ENCODE results near the gene HBS1L. TPM values are rescaled to one million over a fixed set of nuclear protein-coding genes. Genes with fewer than 3 reads are reported as not detected.

HBS1L gene
- total and polyA plus RNA-seq, 2 of the 4 experiments (the other 2 are of a cell fraction): 45.1 to 120 TPM

DNA sequence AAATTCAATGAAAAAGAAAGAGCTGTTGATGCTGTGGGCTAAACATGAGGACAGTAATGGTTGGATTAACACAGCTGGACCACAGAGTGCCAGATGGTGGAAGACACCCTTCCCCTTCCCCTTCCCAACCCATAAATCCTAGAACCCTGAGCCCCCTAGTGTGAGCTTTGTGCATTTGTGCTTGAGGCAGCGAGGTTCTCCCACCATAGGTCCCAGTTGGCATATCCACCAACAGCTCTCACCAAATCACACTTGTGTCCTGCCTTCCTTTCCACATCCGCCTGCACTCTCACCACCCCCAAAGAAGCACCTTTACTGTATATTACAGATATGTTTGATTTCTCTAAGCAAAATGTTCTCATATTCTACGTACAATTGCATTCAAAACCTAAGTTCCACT, 32.8 kb upstream of the HBS1L start:
- H4K20me1 ChIP-seq (ENCODE audit: insufficient read depth, low read length): no peaks in the 10 kb centered on the region
- no peak overlapping the region for H4K91ac ChIP-seq (ENCODE audit: insufficient read depth, low read depth, low read length)
- ChIA-PET CTCF (no interaction called here), POLR2A (ENCODE audit: unreplicated experiment) (interaction anchor here (0.7 kb wide), 1 partner anchor 889 kb away, joined by 6 read pairs; no protein-coding TSS in a partner anchor)
- no peak overlapping the region for H2BK15ac ChIP-seq (ENCODE audit: low read depth, low read length)
- dilution Hi-C loops (cut with HindIII; ENCODE audit: low sequenced_read_pairs, unreplicated experiment): no loop called here
- no TSS peak for BruUV-seq (replicated peaks)
- no peaks in the 10 kb centered on the region for H3K4me1 ChIP-seq (ENCODE audit: control insufficient read depth, insufficient read depth, low read length)
- no peak overlapping the region for H2AK9ac ChIP-seq (replicated peaks; ENCODE audit: low read depth, low read length, poor library complexity)
- intact Hi-C loops (cut with micrococcal nuclease): no loop called here
- no peak for ATAC-seq (ENCODE audit: low read depth)
- WGBS, 2 experiments (ENCODE audit: extremely low coverage in 2 of 2, insufficient read length in 1 of 2): no CpG with 5 or more reads among the region's 3 CpGs
- no peak overlapping the region for H2BK120ac ChIP-seq (ENCODE audit: low read depth, low read length)
- H2BK5ac ChIP-seq (ENCODE audit: low read depth, low read length, poor library complexity, severe bottlenecking): no peak overlapping the region
- no peak overlapping the region for H2AK5ac ChIP-seq (ENCODE audit: low read depth, low read length)
- no peak overlapping the region for H3K4me2 ChIP-seq (ENCODE audit: low read depth, low read length)
- H3K79me1 ChIP-seq (ENCODE audit: low read depth in 1 of 2, low read length in 2 of 2): no peaks in the 10 kb centered on the region
- no peak overlapping the region for H3K18ac ChIP-seq (ENCODE audit: low read depth, low read length)
- 0 out of 2 replicates have a peak, but pooled peaks cover under 1% of the 10 kb centered on the region for H3K9me3 ChIP-seq (ENCODE audit: control insufficient read depth, insufficient read depth, low read length)
- H3K4ac ChIP-seq (ENCODE audit: low read depth, low read length): no peak overlapping the region
- no peak overlapping the region for H4K8ac ChIP-seq (ENCODE audit: low read depth in 2 of 2, low read length in 2 of 2)
- in situ Hi-C loops (cut with MboI; ENCODE audit: low sequenced_read_pairs): no loop called here
- H3K9me1 ChIP-seq (ENCODE audit: insufficient read depth, low read length): 0 out of 2 replicates have a peak, but pooled peaks cover 3% of the 10 kb centered on the region
- DNase-seq: no peak
- TF ChIP-seq RAD21 (IDR thresholded peaks at IDR 0.05; ENCODE audit: low read length) (no peak), CTCF (conservative IDR thresholded peaks at IDR 0.05; ENCODE audit: low read depth, low read length) (no peak), MAZ (IDR thresholded peaks at IDR 0.05; ENCODE audit: borderline replicate concordance, low read depth, low read length) (no peak), MAFK (IDR thresholded peaks at IDR 0.05; ENCODE audit: low read depth, low read length) (no peak), NFE2L2 (IDR thresholded peaks at IDR 0.05; ENCODE audit: low read depth, low read length) (no peak), CEBPB (IDR thresholded peaks at IDR 0.05; ENCODE audit: low read depth, low read length) (no peak), POLR2A (IDR thresholded peaks at IDR 0.05; ENCODE audit: low read depth, low read length) (no peak), RCOR1 (IDR thresholded peaks at IDR 0.05; ENCODE audit: insufficient replicate concordance, low read length) (no peak), CHD1 (IDR thresholded peaks at IDR 0.05; ENCODE audit: low read depth, low read length) (no peak), USF2 (IDR thresholded peaks at IDR 0.05; ENCODE audit: low read depth, low read length) (no peak), RFX5 (IDR thresholded peaks at IDR 0.05; ENCODE audit: low read depth, low read length) (no peak)
- H2BK20ac ChIP-seq (ENCODE audit: low read depth, low read length): no peak overlapping the region
- H2AFZ ChIP-seq (replicated peaks; ENCODE audit: low read length, poor library complexity): no peak overlapping the region
- no peak overlapping the region for H4K5ac ChIP-seq (ENCODE audit: low read depth, low read length)
- H3K36me3 ChIP-seq (ENCODE audit: control insufficient read depth, insufficient read depth, low read length): no peaks in the 10 kb centered on the region
- H3K14ac ChIP-seq (replicated peaks; ENCODE audit: low read depth, low read length): no peak overlapping the region
- peaks cover 2% of the 10 kb centered on the region; the same call in 1 of the 2 replicates for H3K27me3 ChIP-seq (ENCODE audit: control insufficient read depth, insufficient read depth, low read length)
- no peak overlapping the region for H3K9ac ChIP-seq (ENCODE audit: low read depth, low read length)
- H3K23ac ChIP-seq (ENCODE audit: low read depth, low read length): no peak overlapping the region
- H3K27ac ChIP-seq (ENCODE audit: insufficient read depth, low read length): no peak overlapping the region
- no peak overlapping the region for H3K56ac ChIP-seq (ENCODE audit: extremely low read depth, insufficient read depth, low read length)
- no peak overlapping the region for H3K4me3 ChIP-seq (ENCODE audit: insufficient read depth, low read depth, low read length)

Measured in IMR-90 (cell line).